ENCODE measurements around the gene KRT86.
"Not testable (repeated sequence)": the region's sequence is repeated elsewhere in the genome, so short reads cannot be mapped to it uniquely, and the experiment has no call there.

The KRT86 gene

GRCh38 chr12:52336641-52337040, 62.2 kb downstream of the KRT86 start:
- no peak for DNase-seq (ENCODE audit: low read depth in 3 of 3)

GRCh38 chr12:52337054-52337453, 62.6 kb downstream of the KRT86 start:
- no peak for DNase-seq (ENCODE audit: low read depth in 3 of 3)

- no peak for DNase-seq (ENCODE audit: low read depth in 3 of 3)
Measured at GRCh38 chr12:52338241-52338960, 64.0 kb downstream of the KRT86 start.

- DNase-seq (ENCODE audit: low read depth in 3 of 3) = no peak
Measured at GRCh38 chr12:52341066-52341580, 66.7 kb downstream of the KRT86 start.

- DNase-seq (ENCODE audit: low read depth in 3 of 3) = no peak
Measured at GRCh38 chr12:52342781-52343490, 68.5 kb downstream of the KRT86 start.

- no peak for DNase-seq (ENCODE audit: low read depth in 3 of 3)
Measured at GRCh38 chr12:52343550-52343949, 69.1 kb downstream of the KRT86 start.

- DNase-seq (ENCODE audit: low read depth in 3 of 3) = no peak
Measured at GRCh38 chr12:52344111-52344510, 69.7 kb downstream of the KRT86 start.

GRCh38 chr12:52345041-52345440, 70.6 kb downstream of the KRT86 start:
- DNase-seq (ENCODE audit: low read depth in 3 of 3) = not testable (repeated sequence)

GRCh38 chr12:52346593-52346992, 72.1 kb downstream of the KRT86 start:
- no peak for DNase-seq (ENCODE audit: low read depth in 3 of 3)

- DNase-seq (ENCODE audit: low read depth in 3 of 3) = no peak
Measured at GRCh38 chr12:52347016-52347415, 72.6 kb downstream of the KRT86 start.

- no peak for DNase-seq (ENCODE audit: low read depth in 3 of 3)
Measured at GRCh38 chr12:52347551-52348510, 73.4 kb downstream of the KRT86 start.

- DNase-seq (ENCODE audit: low read depth in 3 of 3) = no peak
Measured at GRCh38 chr12:52349196-52349595, 74.8 kb downstream of the KRT86 start.

- DNase-seq (ENCODE audit: low read depth in 3 of 3) = no peak
Measured at GRCh38 chr12:52350021-52350620, 75.7 kb downstream of the KRT86 start.

- no peak for DNase-seq (ENCODE audit: low read depth in 3 of 3)
Measured at GRCh38 chr12:52350786-52351185, 76.3 kb downstream of the KRT86 start.

GRCh38 chr12:52351196-52352059, 77.0 kb downstream of the KRT86 start:
- DNase-seq (ENCODE audit: low read depth in 3 of 3) = peak in 1 of 3 experiments; percentile 11

GRCh38 chr12:52352951-52353350, 78.5 kb downstream of the KRT86 start:
- no peak for DNase-seq (ENCODE audit: low read depth in 3 of 3)

- no peak for DNase-seq (ENCODE audit: low read depth in 3 of 3)
Measured at GRCh38 chr12:52353766-52354165, 79.3 kb downstream of the KRT86 start.

GRCh38 chr12:52354200-52354599, 79.8 kb downstream of the KRT86 start:
- no peak for DNase-seq (ENCODE audit: low read depth in 3 of 3)

- no peak for DNase-seq (ENCODE audit: low read depth in 3 of 3)
Measured at GRCh38 chr12:52355176-52355575, 80.7 kb downstream of the KRT86 start.

- no peak for DNase-seq (ENCODE audit: low read depth in 3 of 3)
Measured at GRCh38 chr12:52356031-52356761, 81.8 kb downstream of the KRT86 start.

Measured in stimulated activated CD4-positive, alpha-beta T cell treated with anti-CD3 and anti-CD28 coated beads, TNF-alpha, amount 100 ng/mL, for 4 hours (primary cell).